Calu3 (cell line): Measurements from ENCODE around the gene SLC25A19. TPM values are rescaled to one million over a fixed set of nuclear protein-coding genes. Genes with fewer than 3 reads are reported as not detected.

Experiments used
- BruUV-seq: library from RNA; stranded (reverse); fragments of 400-500 nt; replicated peaks from 2 replicates; lab custom pipeline; 2021; lab: Mats Ljungman, UMichigan
- CTCF ChIA-PET: fragments of 300-600 bp; sonication (Branson Sonifier 250); formaldehyde crosslinking; loops from one replicate; lab custom pipeline; 2022; ENCODE audit warnings: antibody characterized with exemption; lab: Charles Lee
- DNase-seq: peaks from one replicate; pipeline ENCODE4 v3.0.0; 2022
- H3K27ac Mint-ChIP-seq: one replicate; pipeline ENCODE4 v1.8.0; 2022; ENCODE audit warnings: mixed read lengths; ENCODE audit not compliant: unreplicated experiment
- H3K27me3 Mint-ChIP-seq: one replicate; pipeline ENCODE4 v1.8.0; 2022; ENCODE audit warnings: mixed read lengths; ENCODE audit not compliant: unreplicated experiment
- H3K36me3 Mint-ChIP-seq: one replicate; pipeline ENCODE4 v1.8.0; 2022; ENCODE audit warnings: mild to moderate bottlenecking, moderate library complexity, mixed read lengths; ENCODE audit not compliant: insufficient read depth, unreplicated experiment
- H3K4me1 Mint-ChIP-seq: one replicate; pipeline ENCODE4 v1.8.0; 2022; ENCODE audit warnings: mild to moderate bottlenecking, low read depth, mixed read lengths; ENCODE audit not compliant: unreplicated experiment
- H3K4me3 Mint-ChIP-seq: one replicate; pipeline ENCODE4 v1.8.0; 2022; ENCODE audit warnings: mild to moderate bottlenecking, low read depth, moderate library complexity, mixed read lengths; ENCODE audit not compliant: unreplicated experiment
- H3K9me3 Mint-ChIP-seq: one replicate; pipeline ENCODE4 v1.8.0; 2022; ENCODE audit warnings: low read depth, mixed read lengths; ENCODE audit not compliant: unreplicated experiment
- CTCF ChIP-seq: fragments of 200-600 bp; IDR thresholded peaks from one replicate; pipeline ENCODE4 v1.8.0; 2022; ENCODE audit warnings: antibody characterized with exemption; ENCODE audit not compliant: unreplicated experiment
- intact Hi-C: fragments of 100-400 bp; cut with micrococcal nuclease; formaldehyde crosslinking; loops from one replicate; pipeline ENCODE4 v1.10.0; 2022; ENCODE audit not compliant: unreplicated experiment
- total RNA-seq: library from RNA; stranded (reverse); gene quantifications from 2 replicates; pipeline ENCODE4 v1.2.3, GENCODE V29; 2022

SLC25A19 gene
- total RNA-seq, 1 experiment from 2014 or later, result 26.7 TPM

- H3K4me1 Mint-ChIP-seq, result no peaks in the 10 kb centered on the region
- H3K27me3 Mint-ChIP-seq, result no peaks in the 10 kb centered on the region
- no peak for DNase-seq
- peaks cover 80% of the 10 kb centered on the region for H3K36me3 Mint-ChIP-seq
- TF ChIP-seq CTCF, result no peak
- BruUV-seq, result no TSS peak
- CTCF ChIA-PET, result interaction anchor here (0.5 to 0.6 kb wide), 2 partner anchors 73 to 177 kb away, joined by 3 to 5 read pairs; partner anchors contain the start of gene GRB2
- no peaks in the 10 kb centered on the region for H3K9me3 Mint-ChIP-seq
- H3K4me3 Mint-ChIP-seq, result no peak overlapping the region
- H3K27ac Mint-ChIP-seq, result no peak overlapping the region
- intact Hi-C loops, result no loop called here
Observed at GRCh38 chr17:75228305-75228704, 60.9 kb downstream of the SLC25A19 start.

- Mint-ChIP-seq H3K27ac (no peak overlapping the region), H3K27me3 (no peaks in the 10 kb centered on the region), H3K4me3 (no peak overlapping the region), H3K4me1 (no peaks in the 10 kb centered on the region), H3K36me3 (peaks cover 78% of the 10 kb centered on the region), H3K9me3 (no peaks in the 10 kb centered on the region)
- TF ChIP-seq CTCF, result no peak
- CTCF ChIA-PET, result no interaction called here
- intact Hi-C loops, result no loop called here
- DNase-seq, result no peak
- no TSS peak for BruUV-seq
Observed at GRCh38 chr17:75227729-75228128, 61.5 kb downstream of the SLC25A19 start.

- no peaks in the 10 kb centered on the region for H3K9me3 Mint-ChIP-seq
- CTCF ChIA-PET, result no interaction called here
- peaks cover 57% of the 10 kb centered on the region for H3K36me3 Mint-ChIP-seq
- BruUV-seq, result no TSS peak
- no peaks in the 10 kb centered on the region for H3K4me1 Mint-ChIP-seq
- H3K27ac Mint-ChIP-seq, result no peak overlapping the region
- intact Hi-C loops, result no loop called here
- TF ChIP-seq CTCF, result no peak
- DNase-seq, result no peak
- no peaks in the 10 kb centered on the region for H3K27me3 Mint-ChIP-seq
- no peak overlapping the region for H3K4me3 Mint-ChIP-seq
Observed at GRCh38 chr17:75225016-75225415, 64.2 kb downstream of the SLC25A19 start.

Other genes starting within 250 kb of the SLC25A19 start
- gene ATP5PD, start 242.5 kb downstream of the SLC25A19 start, total RNA-seq, result 288 and 289 TPM in 2 replicates
- gene KCTD2, start 242.2 kb downstream of the SLC25A19 start, total RNA-seq, result 24.4 TPM in 2 replicates
- gene SLC16A5, start 201.5 kb downstream of the SLC25A19 start, total RNA-seq, result 124 and 187 TPM in 2 replicates
- 18.6 and 19.8 TPM in 2 replicates for gene ARMC7, start 179.5 kb downstream of the SLC25A19 start, total RNA-seq
- gene NT5C, start 157.7 kb downstream of the SLC25A19 start, total RNA-seq, result 56.6 and 58.2 TPM in 2 replicates
- 479 and 546 TPM in 2 replicates for gene JPT1, start 134.9 kb downstream of the SLC25A19 start, total RNA-seq
- gene SUMO2, start 106.5 kb downstream of the SLC25A19 start, total RNA-seq, result 401 and 429 TPM in 2 replicates
- 116 and 117 TPM in 2 replicates for gene NUP85, start 83.8 kb downstream of the SLC25A19 start, total RNA-seq
- 63.1 and 64.4 TPM in 2 replicates for gene GGA3, start 27.8 kb downstream of the SLC25A19 start, total RNA-seq
- gene MRPS7, start 27.6 kb downstream of the SLC25A19 start, total RNA-seq, result 62.0 and 69.7 TPM in 2 replicates
- 25.7 and 29.5 TPM in 2 replicates for gene MIF4GD, start 18.2 kb downstream of the SLC25A19 start, total RNA-seq
- gene GRB2, start 116.2 kb upstream of the SLC25A19 start, total RNA-seq, result 79.7 and 99.9 TPM in 2 replicates
- 55.0 and 63.4 TPM in 2 replicates for gene TMEM94, start 167.2 kb upstream of the SLC25A19 start, total RNA-seq
- gene CASKIN2, start 226.1 kb upstream of the SLC25A19 start, total RNA-seq, result 30.0 and 30.4 TPM in 2 replicates
- 52.1 and 55.4 TPM in 2 replicates for gene TSEN54, start 227.1 kb upstream of the SLC25A19 start, total RNA-seq
- gene LLGL2, start 236.3 kb upstream of the SLC25A19 start, total RNA-seq, result 208 and 251 TPM in 2 replicates